Breast epithelium (tissue), 3 donors: Measurements from ENCODE around the gene BTBD1.

Experiments
- POLR2A ChIP-seq: fragments of 450-650 bp; IDR thresholded peaks from one replicate; pipeline ENCODE4 v1.6.1; 2016; ENCODE audit warnings: antibody characterized with exemption, mild to moderate bottlenecking, moderate library complexity
- POLR2AphosphoS5 ChIP-seq, 3 donors: sonication (generic); formaldehyde crosslinking; IDR thresholded peaks; one replicate each; pipeline ENCODE4 v1.6.1; 2017; ENCODE audit warnings: antibody characterized with exemption in 3 of 3
- TF ChIP-seq, protein P1 (sequence below), 3 donors: fragments of 450-650 bp; IDR thresholded peaks; one replicate each; pipeline ENCODE4 v1.5.1; 2016 to 2017; ENCODE audit warnings: antibody characterized with exemption in 3 of 3, mild to moderate bottlenecking in 3 of 3, moderate library complexity in 3 of 3

DNA sequence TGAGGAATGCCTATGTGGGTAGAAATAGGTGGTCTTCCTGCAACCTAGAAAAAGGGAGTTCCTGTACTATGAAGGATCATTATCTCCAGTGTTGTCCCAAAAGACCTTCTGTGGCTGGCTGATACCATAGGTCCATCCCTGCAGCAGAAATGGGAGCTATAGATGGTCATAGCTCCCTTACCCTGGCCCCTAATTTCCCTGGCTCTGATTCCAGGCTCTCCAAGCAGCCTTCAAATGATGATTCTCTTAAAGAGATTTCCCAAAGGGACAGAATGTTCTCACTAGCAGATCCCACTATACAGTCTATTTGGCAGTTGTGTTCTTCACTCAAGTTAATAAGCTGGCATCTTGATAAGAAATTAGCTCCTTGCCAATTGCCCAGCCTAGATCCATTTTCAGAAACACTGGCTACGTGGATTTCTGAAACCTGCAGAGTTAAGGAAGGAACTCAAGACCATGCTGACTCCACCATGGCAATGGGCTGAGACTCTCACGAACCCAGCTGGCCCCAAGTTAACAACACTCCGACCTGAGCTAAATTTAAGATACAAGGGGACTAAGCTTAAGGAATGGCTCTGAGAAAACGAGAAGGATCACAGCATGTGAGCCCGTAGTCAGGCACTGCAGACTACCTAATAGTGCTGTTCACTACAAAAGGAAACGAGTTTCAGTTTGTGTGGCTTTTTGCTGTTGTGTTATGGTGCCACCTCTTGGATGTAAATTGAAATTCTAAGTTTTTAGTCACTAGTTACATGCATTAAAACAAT is 67.0 kb downstream of the BTBD1 start:
- TF ChIP-seq, protein P1, sequence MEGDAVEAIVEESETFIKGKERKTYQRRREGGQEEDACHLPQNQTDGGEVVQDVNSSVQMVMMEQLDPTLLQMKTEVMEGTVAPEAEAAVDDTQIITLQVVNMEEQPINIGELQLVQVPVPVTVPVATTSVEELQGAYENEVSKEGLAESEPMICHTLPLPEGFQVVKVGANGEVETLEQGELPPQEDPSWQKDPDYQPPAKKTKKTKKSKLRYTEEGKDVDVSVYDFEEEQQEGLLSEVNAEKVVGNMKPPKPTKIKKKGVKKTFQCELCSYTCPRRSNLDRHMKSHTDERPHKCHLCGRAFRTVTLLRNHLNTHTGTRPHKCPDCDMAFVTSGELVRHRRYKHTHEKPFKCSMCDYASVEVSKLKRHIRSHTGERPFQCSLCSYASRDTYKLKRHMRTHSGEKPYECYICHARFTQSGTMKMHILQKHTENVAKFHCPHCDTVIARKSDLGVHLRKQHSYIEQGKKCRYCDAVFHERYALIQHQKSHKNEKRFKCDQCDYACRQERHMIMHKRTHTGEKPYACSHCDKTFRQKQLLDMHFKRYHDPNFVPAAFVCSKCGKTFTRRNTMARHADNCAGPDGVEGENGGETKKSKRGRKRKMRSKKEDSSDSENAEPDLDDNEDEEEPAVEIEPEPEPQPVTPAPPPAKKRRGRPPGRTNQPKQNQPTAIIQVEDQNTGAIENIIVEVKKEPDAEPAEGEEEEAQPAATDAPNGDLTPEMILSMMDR (IDR thresholded peaks at IDR 0.05) = peak in 2 of 3 donors; percentile 48 to 57
- no peak for TF ChIP-seq POLR2A
- TF ChIP-seq POLR2AphosphoS5 (IDR thresholded peaks at IDR 0.05) = no peak
